B cell (primary cell): ENCODE measurements around the gene NLGN1. TPM values are rescaled to one million over a fixed set of nuclear protein-coding genes. Genes with fewer than 3 reads are reported as not detected.
"Not testable (repeated sequence)": the region's sequence is repeated elsewhere in the genome, so short reads cannot be mapped to it uniquely, and the experiment has no call there.

Experiments used
- ATAC-seq: fragments of 200-7000 bp; cut with Tn5 transposase; one replicate; pipeline ENCODE4 v1.10.0; 2021; ENCODE audit warnings: low read depth, mild to moderate bottlenecking, moderate number of reproducible peaks, moderate library complexity
- CTCF ChIA-PET: fragments of 350-600 bp; sonication (Branson Sonifier 250); formaldehyde crosslinking; loops from one replicate; lab custom pipeline; 2021; ENCODE audit warnings: antibody characterized with exemption, inconsistent platforms; lab: Charles Lee
- POLR2A ChIA-PET: fragments of 350-600 bp; sonication (Branson Sonifier 250); formaldehyde crosslinking; loops from one replicate; lab custom pipeline; 2021; ENCODE audit warnings: antibody characterized with exemption; lab: Charles Lee
- DNase-seq: peaks from one replicate; pipeline ENCODE4 v3.0.0; 2013
- H2AFZ ChIP-seq: 2 replicates; pipeline ENCODE4 v1.6.1; 2012; ENCODE audit warnings: mild to moderate bottlenecking, low read depth, low read length; ENCODE audit not compliant: insufficient read depth, poor library complexity, severe bottlenecking
- H3K27ac ChIP-seq, 2 donors: 1 replicate in 1 of 2; 2 replicates in 1 of 2; pipeline ENCODE4 v1.5.1; 2012 to 2013; ENCODE audit warnings: low read length in 2 of 2, mild to moderate bottlenecking in 2 of 2, moderate library complexity in 1 of 2
- H3K27me3 ChIP-seq, 4 experiments: fragments of 200-600 bp in 1 of 4; sonication (generic) in 1 of 4; replicated peaks in 1 of 4; 1 replicate in 2 of 4; 2 replicates in 2 of 4; pipeline versions ENCODE4 v1.6.1 to v1.7.0; 2013 to 2016; ENCODE audit warnings: low read length in 3 of 4, mild to moderate bottlenecking in 2 of 4, mixed read lengths in 1 of 4, moderate library complexity in 1 of 4; ENCODE audit not compliant: insufficient read depth in 4 of 4, control insufficient read depth in 3 of 4; ENCODE audit errors: control extremely low read depth in 1 of 4
- H3K36me3 ChIP-seq, 2 experiments: replicated peaks in 1 of 2; 1 replicate in 1 of 2; 2 replicates in 1 of 2; pipeline versions ENCODE4 v1.6.1 to v1.7.1; 2013; ENCODE audit warnings: low read length in 1 of 2; ENCODE audit not compliant: insufficient read depth in 2 of 2, control insufficient read depth in 1 of 2; ENCODE audit errors: control extremely low read depth in 1 of 2, extremely low read depth in 1 of 2
- H3K4me1 ChIP-seq, 2 donors: fragments of 200-600 bp in 1 of 2; sonication (generic) in 1 of 2; 1 replicate in 1 of 2; 2 replicates in 1 of 2; pipeline versions ENCODE4 v1.5.1 to v1.6.1; 2013 to 2017; ENCODE audit warnings: low read length in 2 of 2; ENCODE audit not compliant: control insufficient read depth in 2 of 2, insufficient read depth in 2 of 2
- H3K4me2 ChIP-seq: replicated peaks from 2 replicates; pipeline ENCODE3; 2012; ENCODE audit warnings: mild to moderate bottlenecking, low read depth, low read length; ENCODE audit not compliant: poor library complexity, severe bottlenecking
- H3K4me3 ChIP-seq, 5 experiments: fragments of 200-600 bp in 1 of 5; sonication (generic) in 1 of 5; 1 replicate in 3 of 5; 2 replicates in 2 of 5; pipeline versions ENCODE4 v1.5.1 to v1.7.0; 2011 to 2016; ENCODE audit warnings: low read length in 4 of 5, mild to moderate bottlenecking in 4 of 5, low read depth in 2 of 5, control low read depth in 1 of 5, moderate library complexity in 1 of 5; ENCODE audit not compliant: insufficient read depth in 1 of 5; ENCODE audit errors: control extremely low read depth in 1 of 5, extremely low read depth in 1 of 5
- H3K79me2 ChIP-seq: fragments of 200-600 bp; sonication (generic); one replicate; pipeline ENCODE4 v1.6.0; 2016; ENCODE audit warnings: low read length; ENCODE audit not compliant: control insufficient read depth, insufficient read depth
- H3K9ac ChIP-seq: fragments of 200-600 bp; sonication (generic); 2 replicates; pipeline ENCODE4 v1.6.1; 2017; ENCODE audit warnings: mild to moderate bottlenecking, low read length, moderate library complexity
- H3K9me3 ChIP-seq, 3 donors: one replicate each; pipeline versions ENCODE4 v1.6.1 to v1.7.1; 2013; ENCODE audit warnings: low read length in 2 of 3; ENCODE audit not compliant: control insufficient read depth in 2 of 3, insufficient read depth in 1 of 3; ENCODE audit errors: control extremely low read depth in 1 of 3
- H4K20me1 ChIP-seq: 2 replicates; pipeline ENCODE4 v1.6.0; 2012; ENCODE audit warnings: mild to moderate bottlenecking, low read length; ENCODE audit not compliant: insufficient read depth, control insufficient read depth, poor library complexity, severe bottlenecking
- H3K27ac Mint-ChIP-seq: one replicate; pipeline ENCODE4 v1.8.0; 2021; ENCODE audit warnings: mixed read lengths
- H3K27me3 Mint-ChIP-seq: one replicate; pipeline ENCODE4 v1.8.0; 2021; ENCODE audit warnings: mixed read lengths
- H3K4me1 Mint-ChIP-seq: one replicate; pipeline ENCODE4 v1.8.0; 2021; ENCODE audit warnings: mixed read lengths
- H3K4me3 Mint-ChIP-seq: one replicate; pipeline ENCODE4 v1.8.0; 2021; ENCODE audit warnings: mixed read lengths
- H3K9me3 Mint-ChIP-seq: one replicate; pipeline ENCODE4 v1.8.0; 2022; ENCODE audit warnings: mixed read lengths; ENCODE audit not compliant: insufficient read depth
- EZH2 ChIP-seq: IDR thresholded peaks from 2 replicates; pipeline ENCODE4 v1.6.1; 2012; ENCODE audit warnings: borderline replicate concordance, low read depth, mild to moderate bottlenecking, moderate library complexity, low read length; ENCODE audit not compliant: insufficient read depth, poor library complexity, severe bottlenecking
- WGBS: methylation state at CpG from one replicate; pipeline ENCODE4 v1.1.5; 2013; ENCODE audit warnings: missing lambda C conversion rate; ENCODE audit not compliant: insufficient coverage; 5-methylcytosine and 5-hydroxymethylcytosine counted together
- intact Hi-C: fragments of 100-400 bp; cut with micrococcal nuclease; formaldehyde crosslinking; loops from one replicate; pipeline ENCODE4 v1.10.0; 2022
- polyA plus RNA-seq: library from polyadenylated mRNA; depleted of rRNA; stranded (reverse); fragments of >200 nt; gene quantifications from 2 replicates; pipeline ENCODE4 v1.2.3, GENCODE V29; 2012
- total RNA-seq, 2 donors: library from RNA; stranded (reverse); fragments of 120-200 nt in 1 of 2; gene quantifications; 1 replicate in 1 of 2; 2 replicates in 1 of 2; pipeline versions ENCODE4 v1.2.3 to v1.2.4, GENCODE V29; 2013 to 2022
- TF ChIP-seq, protein P1 (sequence below): fragments of 200-600 bp; IDR thresholded peaks from one replicate; pipeline ENCODE4 v1.8.0; 2022; ENCODE audit warnings: antibody characterized with exemption, mild to moderate bottlenecking

NLGN1 gene
- total and polyA plus RNA-seq, 2 donors (not counting 1 experiment from before 2014, with no cell fraction given): not detected

DNA sequence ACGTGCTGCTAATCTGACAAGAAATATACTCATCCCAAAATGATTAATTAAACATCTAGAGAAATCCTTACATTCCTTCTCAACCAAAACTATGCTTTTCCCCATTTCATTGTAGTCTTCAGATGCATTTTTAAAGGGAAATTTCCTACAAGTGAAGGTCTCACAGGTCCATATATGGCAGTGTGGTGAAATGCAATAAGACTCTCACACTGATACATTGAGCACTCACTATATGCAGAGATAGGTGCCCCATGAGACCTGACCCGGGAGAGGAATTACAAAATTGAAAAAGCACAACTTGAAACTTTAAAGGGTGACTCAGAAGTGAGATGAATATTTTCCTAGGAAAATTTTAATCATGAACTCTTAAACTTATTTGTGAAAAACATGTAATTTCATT lies 832.4 kb downstream of the NLGN1 start:
- Mint-ChIP-seq H3K27me3 (no peaks in the 10 kb centered on the region), H3K9me3 (peaks cover 2% of the 10 kb centered on the region), H3K4me1 (no peaks in the 10 kb centered on the region), H3K27ac (no peak overlapping the region), H3K4me3 (no peak overlapping the region)
- no peaks in the 10 kb centered on the region for H3K27me3 ChIP-seq
- H3K4me3 ChIP-seq: no peak overlapping the region
- intact Hi-C loops: no loop called here
- no peaks in the 10 kb centered on the region for H4K20me1 ChIP-seq
- H3K36me3 ChIP-seq: no peaks in the 10 kb centered on the region
- H3K79me2 ChIP-seq: no peaks in the 10 kb centered on the region
- ATAC-seq: no peak
- no peak overlapping the region for H2AFZ ChIP-seq
- TF ChIP-seq, protein P1, sequence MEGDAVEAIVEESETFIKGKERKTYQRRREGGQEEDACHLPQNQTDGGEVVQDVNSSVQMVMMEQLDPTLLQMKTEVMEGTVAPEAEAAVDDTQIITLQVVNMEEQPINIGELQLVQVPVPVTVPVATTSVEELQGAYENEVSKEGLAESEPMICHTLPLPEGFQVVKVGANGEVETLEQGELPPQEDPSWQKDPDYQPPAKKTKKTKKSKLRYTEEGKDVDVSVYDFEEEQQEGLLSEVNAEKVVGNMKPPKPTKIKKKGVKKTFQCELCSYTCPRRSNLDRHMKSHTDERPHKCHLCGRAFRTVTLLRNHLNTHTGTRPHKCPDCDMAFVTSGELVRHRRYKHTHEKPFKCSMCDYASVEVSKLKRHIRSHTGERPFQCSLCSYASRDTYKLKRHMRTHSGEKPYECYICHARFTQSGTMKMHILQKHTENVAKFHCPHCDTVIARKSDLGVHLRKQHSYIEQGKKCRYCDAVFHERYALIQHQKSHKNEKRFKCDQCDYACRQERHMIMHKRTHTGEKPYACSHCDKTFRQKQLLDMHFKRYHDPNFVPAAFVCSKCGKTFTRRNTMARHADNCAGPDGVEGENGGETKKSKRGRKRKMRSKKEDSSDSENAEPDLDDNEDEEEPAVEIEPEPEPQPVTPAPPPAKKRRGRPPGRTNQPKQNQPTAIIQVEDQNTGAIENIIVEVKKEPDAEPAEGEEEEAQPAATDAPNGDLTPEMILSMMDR: no peak
- TF ChIP-seq EZH2: no peak
- ChIA-PET POLR2A (no interaction called here), CTCF (no interaction called here)
- H3K4me2 ChIP-seq: no peak overlapping the region
- no peak for DNase-seq
- H3K27ac ChIP-seq: no peak overlapping the region
- no peaks in the 10 kb centered on the region for H3K4me1 ChIP-seq
- no peak overlapping the region for H3K9ac ChIP-seq
- H3K9me3 ChIP-seq: no peaks in the 10 kb centered on the region
- no CpG with 5 or more reads among the region's 2 CpGs for WGBS

DNA sequence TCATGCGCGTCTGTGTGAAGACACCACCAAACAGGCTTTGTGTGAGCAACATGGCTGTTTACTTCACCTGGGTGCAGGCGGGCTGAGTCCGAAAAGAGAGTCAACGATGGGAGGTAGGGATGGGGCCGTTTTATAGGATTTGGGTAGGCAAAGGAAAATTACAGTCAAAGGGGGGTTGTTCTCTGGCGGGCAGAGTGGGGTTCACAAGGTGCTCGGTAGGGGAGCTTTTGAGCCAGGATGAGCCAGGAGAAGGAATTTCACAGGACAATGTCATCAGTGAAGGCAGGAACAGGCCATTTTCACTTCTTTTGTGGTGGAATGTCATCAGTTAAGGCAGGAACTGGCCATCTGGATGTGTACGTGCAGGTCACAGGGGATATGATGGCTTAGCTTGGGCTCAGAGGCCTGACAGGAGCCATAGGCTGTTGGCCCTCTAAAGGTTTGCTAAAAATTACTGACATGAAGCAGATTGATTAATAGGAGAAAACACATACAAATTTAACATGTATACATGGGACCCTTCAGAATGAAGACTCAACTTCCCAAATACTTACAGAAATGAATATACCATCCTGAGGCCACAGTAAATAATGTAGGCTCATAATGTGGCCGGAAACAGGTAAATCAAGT lies 834.6 kb downstream of the NLGN1 start:
- H3K4me1 Mint-ChIP-seq, CTCF ChIA-PET, H3K4me3 Mint-ChIP-seq, H3K4me3 ChIP-seq, H3K27ac Mint-ChIP-seq, H3K9me3 Mint-ChIP-seq, H3K4me1 ChIP-seq, POLR2A ChIA-PET, H3K27me3 ChIP-seq, H3K27me3 Mint-ChIP-seq, H3K36me3 ChIP-seq, H3K9ac ChIP-seq, H3K4me2 ChIP-seq, H3K27ac ChIP-seq, intact Hi-C loops, H2AFZ ChIP-seq, H3K9me3 ChIP-seq, DNase-seq, H3K79me2 ChIP-seq, H4K20me1 ChIP-seq, ATAC-seq: not testable (repeated sequence)
- 94% methylated on average over 8 of the region's 10 CpGs for WGBS
